ENCODE data around the gene TMEM164.

TMEM164 gene

GRCh38 chrX:110215411-110215810 is 212.5 kb downstream of the TMEM164 start:
- no peak for DNase-seq

- no peak for DNase-seq
These were observed 213.1 kb downstream of the TMEM164 start for GRCh38 chrX:110216027-110216426.

DNA sequence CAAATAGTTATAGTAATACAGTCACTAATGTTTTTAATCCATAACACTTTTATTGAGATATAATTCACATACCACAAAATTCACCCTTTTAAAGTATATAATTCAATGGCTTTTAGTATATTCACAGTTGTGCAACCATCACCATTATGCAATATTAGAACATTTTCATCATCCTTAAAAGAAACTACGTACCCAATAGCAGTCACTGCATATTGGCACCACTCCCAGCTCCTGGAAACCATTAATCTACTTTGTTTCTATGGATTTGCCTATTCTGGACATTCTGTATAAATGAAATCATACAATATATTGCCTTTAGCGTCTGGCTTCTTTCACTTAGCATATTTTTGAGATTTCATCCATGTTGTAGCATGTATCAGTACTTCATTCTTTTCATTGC is 215.7 kb downstream of the TMEM164 start:
- DNase-seq, result no peak

- DNase-seq, result no peak
These were observed 217.0 kb downstream of the TMEM164 start for GRCh38 chrX:110219920-110220319.

GRCh38 chrX:110222497-110223257 is 219.8 kb downstream of the TMEM164 start:
- DNase-seq, result no peak

GRCh38 chrX:110224926-110225617 is 222.2 kb downstream of the TMEM164 start:
- DNase-seq, result no peak

DNA sequence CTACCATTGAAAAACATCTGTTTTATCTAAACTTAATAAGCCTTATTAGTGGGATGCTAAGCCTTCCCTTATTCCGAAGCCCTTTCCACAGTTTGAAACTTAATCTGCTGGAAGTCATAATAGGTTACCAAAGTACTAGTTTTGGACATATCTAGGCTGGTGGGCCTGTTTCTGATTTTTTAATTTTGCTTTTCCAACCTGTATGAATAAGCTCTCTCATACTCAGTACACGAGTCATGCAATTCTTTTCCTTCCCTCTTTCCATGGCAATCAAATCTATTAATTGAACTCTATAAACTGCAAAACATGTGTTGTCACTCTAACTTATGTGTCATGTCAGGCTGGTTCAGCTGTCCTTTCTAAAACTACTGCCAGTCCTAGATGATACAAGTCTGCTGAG is 224.0 kb downstream of the TMEM164 start:
- DNase-seq, result no peak
